Nephron progenitor cell (in vitro differentiated cells): ENCODE results near the gene BCO2.

Source experiments
- DNase-seq: peaks from one replicate; pipeline ENCODE4 v3.0.0; 2021
- H3K27ac Mint-ChIP-seq: 2 replicates; pipeline ENCODE4 v1.8.0; 2021; ENCODE audit warnings: mild to moderate bottlenecking, moderate library complexity, mixed read lengths
- H3K27me3 Mint-ChIP-seq: 2 replicates; pipeline ENCODE4 v1.8.0; 2021; ENCODE audit warnings: mild to moderate bottlenecking, low read depth, mixed read lengths; ENCODE audit not compliant: poor library complexity
- H3K36me3 Mint-ChIP-seq: 2 replicates; pipeline ENCODE4 v1.8.0; 2021; ENCODE audit warnings: low read depth, mixed read lengths
- H3K4me1 Mint-ChIP-seq: 2 replicates; pipeline ENCODE4 v1.8.0; 2021; ENCODE audit warnings: mixed read lengths
- H3K4me3 Mint-ChIP-seq: 2 replicates; pipeline ENCODE4 v1.8.0; 2021; ENCODE audit warnings: mild to moderate bottlenecking, moderate library complexity, mixed read lengths
- H3K9me3 Mint-ChIP-seq: 2 replicates; pipeline ENCODE4 v1.8.0; 2021; ENCODE audit warnings: mild to moderate bottlenecking, moderate library complexity, mixed read lengths
- CTCF ChIP-seq: fragments of 200-600 bp; sonication (generic); IDR thresholded peaks from 2 replicates; pipeline ENCODE4 v1.5.0; 2021; ENCODE audit warnings: antibody characterized with exemption

The BCO2 gene

GRCh38 chr11:112134473-112134872 is 40.8 kb upstream of the BCO2 start:
- peaks cover 6% of the 10 kb centered on the region for H3K9me3 Mint-ChIP-seq
- H3K27me3 Mint-ChIP-seq: peaks cover 4% of the 10 kb centered on the region
- peaks cover 14% of the 10 kb centered on the region for H3K4me1 Mint-ChIP-seq
- DNase-seq: no peak
- TF ChIP-seq CTCF: no peak
- H3K27ac Mint-ChIP-seq: peak overlapping the region; percentile 53
- H3K36me3 Mint-ChIP-seq: peaks cover 6% of the 10 kb centered on the region
- no peak overlapping the region for H3K4me3 Mint-ChIP-seq

GRCh38 chr11:112143597-112143996 is 31.7 kb upstream of the BCO2 start:
- H3K4me3 Mint-ChIP-seq: no peak overlapping the region
- peaks cover 24% of the 10 kb centered on the region for H3K36me3 Mint-ChIP-seq

GRCh38 chr11:112150517-112150916 is 24.8 kb upstream of the BCO2 start:
- Mint-ChIP-seq H3K27me3 (peaks cover 13% of the 10 kb centered on the region), H3K4me3 (no peak overlapping the region), H3K36me3 (peaks cover 12% of the 10 kb centered on the region), H3K4me1 (no peaks in the 10 kb centered on the region), H3K27ac (no peak overlapping the region), H3K9me3 (no peaks in the 10 kb centered on the region)
- TF ChIP-seq CTCF: no peak
- no peak for DNase-seq

More at GRCh38 chr11:112143597-112143996, 31.7 kb upstream of the BCO2 start:
- no peak for DNase-seq
- no peak overlapping the region for H3K27ac Mint-ChIP-seq
- H3K4me1 Mint-ChIP-seq: no peaks in the 10 kb centered on the region
- TF ChIP-seq CTCF: no peak
- peaks cover 14% of the 10 kb centered on the region for H3K9me3 Mint-ChIP-seq
- H3K27me3 Mint-ChIP-seq: peaks cover 6% of the 10 kb centered on the region

- peaks cover 12% of the 10 kb centered on the region for H3K36me3 Mint-ChIP-seq
- no peak for DNase-seq
Observed at GRCh38 chr11:112156153-112156955, 19.0 kb upstream of the BCO2 start.

GRCh38 chr11:112156956-112157766 is 18.2 kb upstream of the BCO2 start:
- DNase-seq: no peak
- Mint-ChIP-seq H3K27ac (peak overlapping the region; percentile 4), H3K4me3 (no peak overlapping the region)

More at GRCh38 chr11:112156153-112156955, 19.0 kb upstream of the BCO2 start:
- Mint-ChIP-seq H3K9me3 (no peaks in the 10 kb centered on the region), H3K27me3 (peaks cover 8% of the 10 kb centered on the region), H3K4me1 (peaks cover 21% of the 10 kb centered on the region), H3K4me3 (no peak overlapping the region), H3K27ac (no peak overlapping the region)
- no peak for TF ChIP-seq CTCF

More at GRCh38 chr11:112156956-112157766, 18.2 kb upstream of the BCO2 start:
- Mint-ChIP-seq H3K27me3 (peaks cover 8% of the 10 kb centered on the region), H3K4me1 (peaks cover 26% of the 10 kb centered on the region), H3K9me3 (no peaks in the 10 kb centered on the region), H3K36me3 (peaks cover 12% of the 10 kb centered on the region)
- no peak for TF ChIP-seq CTCF
